Trophoblast cell (in vitro differentiated cells and primary cell): ENCODE data around the gene PREX1.

Experiments
- DNase-seq, 2 donors: peaks; one replicate each; pipeline ENCODE4 v3.0.0-alpha.2; 2016
- H2AFZ ChIP-seq: 2 replicates; pipeline ENCODE4 v1.6.1; 2013; ENCODE audit warnings: low read length, moderate library complexity, mild to moderate bottlenecking; ENCODE audit not compliant: insufficient read depth, poor library complexity
- H2AK5ac ChIP-seq: 2 replicates; pipeline ENCODE4 v1.6.1; 2013; ENCODE audit warnings: mild to moderate bottlenecking, low read length
- H2BK120ac ChIP-seq: 2 replicates; pipeline ENCODE4 v1.6.1; 2013; ENCODE audit warnings: low read length, mild to moderate bottlenecking, moderate library complexity; ENCODE audit not compliant: insufficient read depth, poor library complexity
- H2BK12ac ChIP-seq: 2 replicates; pipeline ENCODE4 v1.6.1; 2013; ENCODE audit warnings: mild to moderate bottlenecking, low read length, moderate library complexity
- H2BK5ac ChIP-seq: 2 replicates; pipeline ENCODE4 v1.6.1; 2013; ENCODE audit warnings: low read length, low read depth, moderate library complexity, mild to moderate bottlenecking; ENCODE audit not compliant: poor library complexity
- H3K14ac ChIP-seq: 2 replicates; pipeline ENCODE4 v1.6.1; 2013; ENCODE audit warnings: mild to moderate bottlenecking, low read length
- H3K18ac ChIP-seq: 2 replicates; pipeline ENCODE4 v1.6.1; 2013; ENCODE audit warnings: mild to moderate bottlenecking, low read length
- H3K23ac ChIP-seq: 2 replicates; pipeline ENCODE4 v1.6.1; 2013; ENCODE audit warnings: low read length
- H3K27ac ChIP-seq: 2 replicates; pipeline ENCODE4 v1.5.1; 2013; ENCODE audit warnings: low read depth, mild to moderate bottlenecking, inconsistent platforms, low read length, moderate library complexity
- H3K27me3 ChIP-seq: 2 replicates; pipeline ENCODE4 v1.6.1; 2013; ENCODE audit warnings: inconsistent platforms, mild to moderate bottlenecking, low read length, moderate library complexity; ENCODE audit not compliant: insufficient read depth
- H3K36me3 ChIP-seq, 2 experiments: 1 replicate in 1 of 2; 2 replicates in 1 of 2; pipeline ENCODE4 v1.6.1; 2013; ENCODE audit warnings: low read length in 2 of 2, mild to moderate bottlenecking in 2 of 2, moderate library complexity in 1 of 2; ENCODE audit not compliant: insufficient read depth in 2 of 2, control insufficient read depth in 1 of 2
- H3K4ac ChIP-seq: 2 replicates; pipeline ENCODE4 v1.6.1; 2013; ENCODE audit warnings: low read depth, mild to moderate bottlenecking, low read length, moderate library complexity
- H3K4me1 ChIP-seq, 2 experiments: 1 replicate in 1 of 2; 2 replicates in 1 of 2; pipeline ENCODE4 v1.6.1; 2013; ENCODE audit warnings: low read length in 2 of 2, mild to moderate bottlenecking in 2 of 2, moderate library complexity in 1 of 2; ENCODE audit not compliant: insufficient read depth in 2 of 2, control insufficient read depth in 1 of 2
- H3K4me2 ChIP-seq: 2 replicates; pipeline ENCODE4 v1.6.1; 2013; ENCODE audit warnings: inconsistent platforms, mild to moderate bottlenecking, low read length, moderate library complexity
- H3K4me3 ChIP-seq: 2 replicates; pipeline ENCODE4 v1.5.1; 2013; ENCODE audit warnings: mild to moderate bottlenecking, low read depth, low read length, inconsistent platforms
- H3K79me1 ChIP-seq: one replicate; pipeline ENCODE4 v1.6.1; 2013; ENCODE audit warnings: low read length
- H3K79me2 ChIP-seq: 2 replicates; pipeline ENCODE4 v1.6.1; 2013; ENCODE audit warnings: low read length, mild to moderate bottlenecking; ENCODE audit not compliant: control insufficient read depth, insufficient read depth, poor library complexity
- H3K9ac ChIP-seq: 2 replicates; pipeline ENCODE4 v1.6.1; 2013; ENCODE audit warnings: mild to moderate bottlenecking, low read length
- H3K9me3 ChIP-seq: 2 replicates; pipeline ENCODE4 v1.6.1; 2013; ENCODE audit warnings: low read depth, mild to moderate bottlenecking, control low read depth, inconsistent platforms, low read length; ENCODE audit not compliant: insufficient read depth
- H4K12ac ChIP-seq: 2 replicates; pipeline ENCODE4 v1.6.1; 2013; ENCODE audit warnings: low read depth, mild to moderate bottlenecking, low read length, moderate library complexity
- H4K8ac ChIP-seq: 2 replicates; pipeline ENCODE4 v1.6.1; 2013; ENCODE audit warnings: low read depth, mild to moderate bottlenecking, low read length, moderate library complexity
- H4K91ac ChIP-seq: one replicate; pipeline ENCODE4 v1.6.1; 2013; ENCODE audit warnings: low read depth, mild to moderate bottlenecking, low read length, moderate library complexity
- WGBS: extraction: QIAGEN DNeasy Blood & Tissue Kit; methylation state at CpG from one replicate; pipeline ENCODE4 v1.1.7; 2013; ENCODE audit warnings: missing lambda C conversion rate; ENCODE audit not compliant: insufficient read length, insufficient coverage; ENCODE audit errors: extremely low coverage; 5-methylcytosine and 5-hydroxymethylcytosine counted together

Gene PREX1

DNA sequence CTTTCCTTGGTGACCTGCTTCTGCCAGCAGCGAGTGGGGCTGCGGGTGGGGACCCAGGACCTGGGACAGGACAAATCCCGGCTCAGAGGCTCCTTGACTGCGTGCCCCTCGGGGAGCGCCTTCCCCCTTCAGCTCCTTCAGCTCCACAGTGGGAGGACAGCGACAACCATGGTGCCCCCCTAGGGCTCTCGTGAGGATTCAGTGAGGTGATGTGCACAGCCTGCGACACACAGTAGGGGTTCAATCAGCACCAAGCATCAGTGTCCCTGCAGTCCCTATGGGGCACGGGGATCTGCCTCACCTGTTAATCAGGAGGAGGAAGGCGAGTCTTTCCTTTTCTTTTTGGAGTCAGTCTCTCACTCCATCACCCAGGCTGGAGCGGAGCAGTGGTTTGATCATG, 209.2 kb downstream of the PREX1 start:
- H3K27ac ChIP-seq, result no peak overlapping the region
- H2AK5ac ChIP-seq, result peak overlapping the region; percentile 35
- H3K27me3 ChIP-seq, result no peaks in the 10 kb centered on the region
- peaks cover 8 to 9% of the 10 kb centered on the region in 2 experiments for H3K4me1 ChIP-seq
- H3K23ac ChIP-seq, result no peak overlapping the region
- no peaks in the 10 kb centered on the region for H3K9me3 ChIP-seq
- no peak overlapping the region for H3K4me2 ChIP-seq
- no peaks in the 10 kb centered on the region for H3K36me3 ChIP-seq
- H3K9ac ChIP-seq, result no peak overlapping the region
- H4K91ac ChIP-seq, result no peak overlapping the region
- H2BK12ac ChIP-seq, result no peak overlapping the region
- H3K14ac ChIP-seq, result no peak overlapping the region
- no peak overlapping the region for H3K4me3 ChIP-seq
- no peak overlapping the region for H2BK5ac ChIP-seq
- H3K4ac ChIP-seq, result no peak overlapping the region
- H3K79me2 ChIP-seq, result peaks cover 2% of the 10 kb centered on the region
- no CpG with 5 or more reads among the region's 12 CpGs for WGBS
- peaks cover 6% of the 10 kb centered on the region for H3K79me1 ChIP-seq
- no peak overlapping the region for H4K8ac ChIP-seq
- no peak overlapping the region for H4K12ac ChIP-seq
- H2AFZ ChIP-seq, result no peak overlapping the region
- H3K18ac ChIP-seq, result no peak overlapping the region
- no peak overlapping the region for H2BK120ac ChIP-seq
- no peak for DNase-seq

DNA sequence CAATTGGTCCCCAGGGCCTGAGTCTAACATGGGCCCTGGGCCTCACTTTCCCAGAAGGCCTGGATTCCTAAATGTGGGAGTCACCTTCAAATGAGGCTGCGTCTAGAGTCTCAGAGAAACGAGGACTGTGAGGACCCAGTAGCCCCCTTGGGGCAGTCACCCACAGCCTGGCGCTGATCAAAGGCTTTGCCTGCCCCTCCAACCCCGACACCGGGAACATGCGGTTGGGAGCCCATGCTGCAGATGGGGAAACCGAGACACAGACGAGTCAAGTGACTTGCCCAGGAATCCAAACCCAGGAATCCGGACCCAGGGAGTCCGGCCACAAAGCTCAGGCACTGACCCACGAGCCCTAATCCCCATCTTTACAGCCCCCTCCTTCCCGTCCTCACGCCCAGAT, 209.7 kb downstream of the PREX1 start:
- no peak for DNase-seq

DNA sequence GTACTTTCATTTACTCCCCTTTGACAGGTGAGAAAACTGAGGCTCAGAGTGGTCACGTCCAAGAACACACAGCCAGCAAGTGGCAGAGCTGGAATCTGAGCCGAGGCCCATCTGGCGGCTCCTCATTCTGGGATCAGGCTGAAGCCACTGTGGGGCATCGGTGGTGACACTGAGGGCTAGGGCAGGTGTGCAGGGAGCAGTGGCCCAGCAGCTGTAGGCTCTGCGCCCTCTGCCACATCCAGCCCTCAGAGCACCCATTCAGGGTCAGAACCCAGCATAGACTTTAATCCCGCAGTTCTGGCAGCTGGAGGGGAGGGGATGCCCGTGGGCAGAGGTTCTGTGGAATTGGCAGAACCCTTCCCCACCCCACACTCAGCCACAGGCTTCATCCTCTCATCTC, 210.3 kb downstream of the PREX1 start:
- no CpG with 5 or more reads among the region's 7 CpGs for WGBS
- H3K79me1 ChIP-seq, result peaks cover 6% of the 10 kb centered on the region

More for the DNA sequence above, 209.7 kb downstream of the PREX1 start:
- no peak overlapping the region for H3K4ac ChIP-seq
- H4K91ac ChIP-seq, result no peak overlapping the region
- no CpG with 5 or more reads among the region's 13 CpGs for WGBS
- no peak overlapping the region for H3K4me3 ChIP-seq
- H2AK5ac ChIP-seq, result no peak overlapping the region
- no peak overlapping the region for H4K8ac ChIP-seq
- no peak overlapping the region for H3K23ac ChIP-seq
- H2BK12ac ChIP-seq, result no peak overlapping the region
- no peak overlapping the region for H3K27ac ChIP-seq
- no peak overlapping the region for H4K12ac ChIP-seq
- peaks cover 2% of the 10 kb centered on the region for H3K79me2 ChIP-seq
- no peak overlapping the region for H2BK120ac ChIP-seq
- no peaks in the 10 kb centered on the region for H3K27me3 ChIP-seq
- peaks cover 6% of the 10 kb centered on the region for H3K79me1 ChIP-seq
- H3K9me3 ChIP-seq, result no peaks in the 10 kb centered on the region
- H3K36me3 ChIP-seq, result no peaks in the 10 kb centered on the region
- no peak overlapping the region for H2BK5ac ChIP-seq
- peaks cover 8 to 9% of the 10 kb centered on the region in 2 experiments for H3K4me1 ChIP-seq
- H2AFZ ChIP-seq, result no peak overlapping the region
- no peak overlapping the region for H3K4me2 ChIP-seq
- H3K9ac ChIP-seq, result no peak overlapping the region
- no peak overlapping the region for H3K18ac ChIP-seq
- no peak overlapping the region for H3K14ac ChIP-seq

DNA sequence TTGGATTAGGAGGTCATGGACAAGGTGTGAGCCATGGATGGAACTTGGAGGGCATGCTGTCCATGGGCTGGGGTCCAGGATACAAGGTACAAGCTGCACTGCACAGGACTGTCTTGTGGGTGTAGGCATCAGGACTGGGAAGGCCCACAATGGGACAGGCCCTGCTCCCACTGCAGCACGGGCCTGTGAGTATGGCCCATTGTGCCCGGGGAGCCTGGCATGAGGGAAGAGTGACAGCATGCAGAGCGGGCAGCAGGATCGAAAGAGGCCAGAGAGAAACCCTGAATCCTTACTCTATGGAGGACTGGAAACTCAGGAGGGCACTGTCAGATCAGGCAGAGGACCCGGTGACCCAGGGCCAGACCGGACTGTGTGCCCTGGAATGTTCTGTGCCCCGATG, 211.3 kb downstream of the PREX1 start:
- H4K12ac ChIP-seq, result no peak overlapping the region
- no CpG with 5 or more reads among the region's 7 CpGs for WGBS
- H3K18ac ChIP-seq, result no peak overlapping the region
- H3K79me1 ChIP-seq, result peaks cover 6% of the 10 kb centered on the region
- no peak overlapping the region for H2AK5ac ChIP-seq
- no peak overlapping the region for H2AFZ ChIP-seq
- no peak overlapping the region for H3K14ac ChIP-seq
- H4K91ac ChIP-seq, result no peak overlapping the region
- H3K79me2 ChIP-seq, result peaks cover 2% of the 10 kb centered on the region
- no peaks in the 10 kb centered on the region for H3K36me3 ChIP-seq
- no peak overlapping the region for H3K9ac ChIP-seq
- H3K4me1 ChIP-seq, result peaks cover 8 to 9% of the 10 kb centered on the region in 2 experiments
- no peaks in the 10 kb centered on the region for H3K9me3 ChIP-seq
- no peak overlapping the region for H3K27ac ChIP-seq
- no peak overlapping the region for H3K4me3 ChIP-seq
- H4K8ac ChIP-seq, result no peak overlapping the region
- H2BK12ac ChIP-seq, result no peak overlapping the region
- H2BK120ac ChIP-seq, result no peak overlapping the region
- DNase-seq, result no peak
- no peaks in the 10 kb centered on the region for H3K27me3 ChIP-seq
- H2BK5ac ChIP-seq, result no peak overlapping the region
- H3K4me2 ChIP-seq, result no peak overlapping the region
- H3K4ac ChIP-seq, result no peak overlapping the region
- no peak overlapping the region for H3K23ac ChIP-seq

More for the DNA sequence above, 210.3 kb downstream of the PREX1 start:
- peaks cover 2% of the 10 kb centered on the region for H3K79me2 ChIP-seq
- H3K36me3 ChIP-seq, result no peaks in the 10 kb centered on the region
- peaks cover 8 to 9% of the 10 kb centered on the region in 2 experiments for H3K4me1 ChIP-seq
- no peak overlapping the region for H2BK12ac ChIP-seq
- no peak overlapping the region for H3K4me3 ChIP-seq
- no peak overlapping the region for H4K91ac ChIP-seq
- no peaks in the 10 kb centered on the region for H3K27me3 ChIP-seq
- no peak overlapping the region for H3K23ac ChIP-seq
- H2BK5ac ChIP-seq, result no peak overlapping the region
- H3K14ac ChIP-seq, result no peak overlapping the region
- H4K8ac ChIP-seq, result no peak overlapping the region
- no peak overlapping the region for H3K18ac ChIP-seq
- H3K27ac ChIP-seq, result no peak overlapping the region
- H4K12ac ChIP-seq, result no peak overlapping the region
- no peak overlapping the region for H2AK5ac ChIP-seq
- H2BK120ac ChIP-seq, result no peak overlapping the region
- H3K4me2 ChIP-seq, result no peak overlapping the region
- H2AFZ ChIP-seq, result no peak overlapping the region
- H3K4ac ChIP-seq, result no peak overlapping the region
- no peak overlapping the region for H3K9ac ChIP-seq
- no peak for DNase-seq
- no peaks in the 10 kb centered on the region for H3K9me3 ChIP-seq
